Measurements from ENCODE around the gene ANKRD10. TPM values are rescaled to one million over a fixed set of nuclear protein-coding genes. Genes with fewer than 3 reads are reported as not detected.

The ANKRD10 gene
- total RNA-seq, 4 donors from 2014 or later = 117 to 184 (median 138) TPM

DNA sequence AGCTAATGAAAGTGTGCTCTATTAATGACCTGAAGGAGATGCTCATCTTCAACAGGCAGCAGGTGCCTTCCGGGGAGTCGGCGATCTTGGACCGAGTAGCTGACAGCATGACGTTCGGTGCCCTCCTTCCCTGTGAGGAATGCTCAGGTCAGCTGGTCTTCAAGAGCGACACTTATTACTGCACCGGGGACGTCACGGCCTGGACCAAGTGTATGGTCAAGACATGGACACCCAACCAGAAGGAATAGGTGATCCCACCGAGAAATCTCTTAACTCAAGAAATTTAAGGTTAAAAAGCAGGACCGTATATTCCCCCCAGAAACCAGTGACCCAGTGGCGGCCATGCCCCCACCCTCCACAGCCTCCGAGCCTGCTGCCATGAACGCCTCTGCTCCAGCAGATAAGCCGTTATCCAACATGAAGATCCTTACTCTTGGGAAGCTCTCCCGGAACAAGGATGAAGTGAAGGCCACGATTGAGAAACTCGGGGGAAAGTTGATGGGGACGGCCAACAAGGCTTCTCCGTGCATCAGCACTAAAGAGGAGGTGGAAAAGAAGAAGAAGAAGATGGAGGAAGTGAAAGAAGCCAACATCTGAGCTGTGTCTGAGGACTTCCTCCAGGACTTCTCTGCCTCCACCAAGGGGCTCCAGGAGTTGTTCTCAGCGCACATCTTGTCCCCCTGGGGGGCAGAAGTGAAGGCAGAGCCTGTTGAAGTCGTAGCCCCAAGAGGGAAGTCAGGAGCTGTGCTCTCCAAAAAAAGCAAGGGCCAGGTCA, 22.8 kb upstream of the ANKRD10 start:
- Histone ChIP-seq H3K27me3 (no peaks in the 10 kb centered on the region), H3K4me1 (no peaks in the 10 kb centered on the region), H3K4me3 (no peak overlapping the region), H3K36me3 (no peaks in the 10 kb centered on the region), H3K27ac (no peak overlapping the region), H3K9me3 (peaks cover 0 to 19% (median 6%) of the 10 kb centered on the region in 4 donors)
- DNase-seq = no peak
- no peak for TF ChIP-seq POLR2A (IDR thresholded peaks at IDR 0.05)
- TF ChIP-seq, protein P1, sequence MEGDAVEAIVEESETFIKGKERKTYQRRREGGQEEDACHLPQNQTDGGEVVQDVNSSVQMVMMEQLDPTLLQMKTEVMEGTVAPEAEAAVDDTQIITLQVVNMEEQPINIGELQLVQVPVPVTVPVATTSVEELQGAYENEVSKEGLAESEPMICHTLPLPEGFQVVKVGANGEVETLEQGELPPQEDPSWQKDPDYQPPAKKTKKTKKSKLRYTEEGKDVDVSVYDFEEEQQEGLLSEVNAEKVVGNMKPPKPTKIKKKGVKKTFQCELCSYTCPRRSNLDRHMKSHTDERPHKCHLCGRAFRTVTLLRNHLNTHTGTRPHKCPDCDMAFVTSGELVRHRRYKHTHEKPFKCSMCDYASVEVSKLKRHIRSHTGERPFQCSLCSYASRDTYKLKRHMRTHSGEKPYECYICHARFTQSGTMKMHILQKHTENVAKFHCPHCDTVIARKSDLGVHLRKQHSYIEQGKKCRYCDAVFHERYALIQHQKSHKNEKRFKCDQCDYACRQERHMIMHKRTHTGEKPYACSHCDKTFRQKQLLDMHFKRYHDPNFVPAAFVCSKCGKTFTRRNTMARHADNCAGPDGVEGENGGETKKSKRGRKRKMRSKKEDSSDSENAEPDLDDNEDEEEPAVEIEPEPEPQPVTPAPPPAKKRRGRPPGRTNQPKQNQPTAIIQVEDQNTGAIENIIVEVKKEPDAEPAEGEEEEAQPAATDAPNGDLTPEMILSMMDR (IDR thresholded peaks at IDR 0.05) = no peak

DNA sequence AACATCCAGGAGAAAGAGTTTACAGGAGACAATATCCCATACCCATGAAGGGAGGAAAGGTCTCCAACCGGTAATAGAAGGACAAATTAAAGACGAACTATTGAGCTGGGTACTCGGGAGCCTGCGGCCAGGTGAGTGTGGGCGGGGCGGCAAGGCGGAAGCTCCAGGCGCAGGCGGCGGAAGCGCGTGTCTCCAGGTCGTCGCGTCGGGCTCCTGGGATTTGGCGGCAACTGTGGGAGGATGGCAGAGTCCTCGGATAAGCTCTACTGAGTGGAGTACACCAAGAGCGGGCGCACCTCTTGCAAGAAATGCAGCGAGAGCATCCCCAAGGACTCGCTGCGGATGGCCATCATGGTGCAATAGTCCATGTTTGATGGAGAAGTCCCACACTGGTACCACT, 21.6 kb upstream of the ANKRD10 start:
- H3K4me3 ChIP-seq = no peak overlapping the region
- DNase-seq = no peak
- no peaks in the 10 kb centered on the region for H3K4me1 ChIP-seq
- no peaks in the 10 kb centered on the region for H3K36me3 ChIP-seq
- peaks cover 0 to 22% (median 6%) of the 10 kb centered on the region in 4 donors for H3K9me3 ChIP-seq
- H3K27me3 ChIP-seq = no peaks in the 10 kb centered on the region
- no peak for TF ChIP-seq POLR2A (IDR thresholded peaks at IDR 0.05)
- TF ChIP-seq, protein P1 (IDR thresholded peaks at IDR 0.05) = no peak
- no peak overlapping the region for H3K27ac ChIP-seq

DNA sequence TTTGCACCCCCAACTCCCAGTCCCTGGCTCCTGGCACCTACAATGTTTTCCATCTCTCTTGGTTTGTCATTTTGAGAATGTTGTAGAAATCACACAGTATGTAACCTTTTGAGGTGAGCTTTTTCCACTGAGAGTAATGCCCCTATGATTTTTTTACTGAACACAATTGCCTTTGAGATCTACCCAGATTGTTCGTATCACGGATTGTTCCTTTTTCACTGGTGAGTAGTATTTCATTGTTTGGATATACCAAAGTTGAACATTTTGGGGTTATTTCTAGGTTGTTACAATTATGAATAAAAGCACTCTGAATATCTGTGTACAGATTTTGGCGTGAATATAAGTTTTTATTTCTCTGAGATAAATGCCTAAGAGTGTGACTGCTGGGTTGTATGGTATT, 17.7 kb upstream of the ANKRD10 start:
- no peak overlapping the region for H3K27ac ChIP-seq
- H3K36me3 ChIP-seq = no peaks in the 10 kb centered on the region
- H3K27me3 ChIP-seq = no peaks in the 10 kb centered on the region
- H3K9me3 ChIP-seq = peaks cover 0 to 22% (median 6%) of the 10 kb centered on the region in 4 donors
- no peak for TF ChIP-seq POLR2A (IDR thresholded peaks at IDR 0.05)
- TF ChIP-seq, protein P1 (IDR thresholded peaks at IDR 0.05) = no peak
- no peaks in the 10 kb centered on the region for H3K4me1 ChIP-seq
- DNase-seq = no peak
- H3K4me3 ChIP-seq = no peak overlapping the region

DNA sequence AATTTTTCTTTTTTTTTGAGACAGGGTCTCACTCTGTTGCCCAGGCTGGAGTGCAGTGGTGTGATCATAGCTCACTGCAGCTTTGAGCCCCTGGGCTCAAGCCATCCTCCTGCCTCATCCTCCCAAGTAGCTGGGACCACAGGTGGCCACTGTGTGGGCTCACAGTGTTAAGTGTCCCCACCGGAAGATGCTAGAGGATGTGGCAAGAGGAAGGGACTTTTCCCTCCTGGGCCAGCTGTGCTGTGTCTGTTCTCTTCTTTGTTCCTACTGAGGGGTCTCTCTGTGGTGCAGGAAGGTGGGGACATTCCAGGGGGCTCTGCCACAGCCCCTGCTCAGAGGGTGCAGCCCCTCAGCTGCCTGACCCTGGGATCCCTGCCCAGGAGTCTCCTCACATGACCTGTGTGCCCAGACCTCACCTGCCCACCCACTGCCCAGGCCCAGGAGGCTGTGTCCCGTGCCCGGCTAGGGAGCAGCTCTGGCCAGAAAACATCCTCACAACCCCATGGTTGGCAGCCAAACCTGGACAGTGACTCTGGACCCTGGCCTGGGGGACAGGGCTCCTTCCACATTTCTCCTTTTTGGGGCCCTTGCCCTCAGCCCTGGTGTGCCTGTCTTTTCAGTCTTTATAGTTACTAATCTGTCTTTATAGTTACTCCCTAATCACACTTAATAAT, 14.4 kb upstream of the ANKRD10 start:
- DNase-seq = no peak
- Histone ChIP-seq H3K27me3 (no peaks in the 10 kb centered on the region), H3K4me3 (no peak overlapping the region), H3K4me1 (no peaks in the 10 kb centered on the region), H3K9me3 (peaks cover 0 to 18% (median 6%) of the 10 kb centered on the region in 4 donors), H3K27ac (no peak overlapping the region), H3K36me3 (no peaks in the 10 kb centered on the region)
- no peak for TF ChIP-seq POLR2A (IDR thresholded peaks at IDR 0.05)
- TF ChIP-seq, protein P1 (IDR thresholded peaks at IDR 0.05) = no peak

DNA sequence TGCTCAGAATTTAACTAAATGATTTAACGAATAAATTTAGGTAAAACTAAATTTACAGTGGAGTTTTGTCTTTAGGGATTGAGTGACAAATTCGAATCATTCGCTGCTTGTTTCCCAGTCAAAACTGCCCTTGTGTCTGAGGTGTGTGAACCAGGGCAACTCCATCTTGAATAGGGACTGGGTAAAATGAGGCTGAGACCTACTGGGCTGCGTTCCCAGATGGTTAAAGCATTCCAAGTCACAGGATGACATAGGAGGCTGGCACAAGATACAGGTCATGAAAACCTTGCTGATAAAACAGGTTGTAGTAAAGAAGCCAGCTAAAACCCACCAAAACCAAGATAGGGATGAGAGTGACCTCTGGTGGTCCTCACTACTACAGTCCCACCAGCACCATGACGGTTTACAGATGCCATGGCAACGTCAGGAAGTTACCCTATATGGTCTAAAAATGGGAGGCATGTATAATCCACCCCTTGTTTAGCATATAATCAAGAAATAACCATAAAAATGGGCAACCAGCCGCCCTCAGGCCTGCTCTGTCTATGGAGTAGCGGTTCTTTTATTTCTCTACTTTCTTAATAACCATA, 10.2 kb upstream of the ANKRD10 start:
- Histone ChIP-seq H3K27me3 (no peaks in the 10 kb centered on the region), H3K4me1 (no peaks in the 10 kb centered on the region), H3K4me3 (no peak overlapping the region), H3K36me3 (no peaks in the 10 kb centered on the region), H3K27ac (no peak overlapping the region), H3K9me3 (no peaks in the 10 kb centered on the region)
- DNase-seq = no peak
- TF ChIP-seq, protein P1 (IDR thresholded peaks at IDR 0.05) = no peak
- TF ChIP-seq POLR2A (IDR thresholded peaks at IDR 0.05) = no peak

Data from Peyer's patch (tissue), 4 donors.